Immature natural killer cell (primary cell): ENCODE measurements around the gene RAB37. TPM values are rescaled to one million over a fixed set of nuclear protein-coding genes. Genes with fewer than 3 reads are reported as not detected.

Experiments
- DNase-seq, 3 donors: peaks; one replicate each; pipeline ENCODE4 v3.0.0; 2022; ENCODE audit warnings: mixed read lengths in 1 of 3
- H3K27ac Mint-ChIP-seq, 6 donors: one replicate each; pipeline ENCODE4 v1.8.0; 2020; ENCODE audit warnings: mixed read lengths in 6 of 6, mild to moderate bottlenecking in 5 of 6, inconsistent platforms in 4 of 6, moderate library complexity in 3 of 6
- H3K27me3 Mint-ChIP-seq, 3 donors: one replicate each; pipeline ENCODE4 v1.8.0; 2020 to 2021; ENCODE audit warnings: low read depth in 3 of 3, mild to moderate bottlenecking in 3 of 3, mixed read lengths in 3 of 3, moderate library complexity in 3 of 3, inconsistent platforms in 1 of 3
- H3K36me3 Mint-ChIP-seq, 3 donors: one replicate each; pipeline ENCODE4 v1.8.0; 2020; ENCODE audit warnings: mixed read lengths in 3 of 3, inconsistent platforms in 2 of 3, mild to moderate bottlenecking in 2 of 3
- H3K4me1 Mint-ChIP-seq, 2 donors: one replicate each; pipeline ENCODE4 v1.8.0; 2020; ENCODE audit warnings: inconsistent platforms in 2 of 2, mild to moderate bottlenecking in 2 of 2, mixed read lengths in 2 of 2, moderate library complexity in 1 of 2
- H3K4me3 Mint-ChIP-seq, 5 donors: one replicate each; pipeline ENCODE4 v1.8.0; 2020; ENCODE audit warnings: mild to moderate bottlenecking in 5 of 5, mixed read lengths in 5 of 5, inconsistent platforms in 3 of 5, moderate library complexity in 3 of 5
- H3K9me3 Mint-ChIP-seq, 6 donors: one replicate each; pipeline ENCODE4 v1.8.0; 2020; ENCODE audit warnings: mild to moderate bottlenecking in 6 of 6, mixed read lengths in 6 of 6, inconsistent platforms in 4 of 6, moderate library complexity in 3 of 6
- polyA plus RNA-seq, 3 donors: library from polyadenylated mRNA; unstranded; fragments of 300-500 nt; fragmentation: Illumina TruSeq; gene quantifications; one replicate each; pipeline ENCODE4 v1.2.3, GENCODE V29; 2021

RAB37 gene
- polyA plus RNA-seq, 3 donors from 2014 or later = 208 to 218 (median 212) TPM

DNA sequence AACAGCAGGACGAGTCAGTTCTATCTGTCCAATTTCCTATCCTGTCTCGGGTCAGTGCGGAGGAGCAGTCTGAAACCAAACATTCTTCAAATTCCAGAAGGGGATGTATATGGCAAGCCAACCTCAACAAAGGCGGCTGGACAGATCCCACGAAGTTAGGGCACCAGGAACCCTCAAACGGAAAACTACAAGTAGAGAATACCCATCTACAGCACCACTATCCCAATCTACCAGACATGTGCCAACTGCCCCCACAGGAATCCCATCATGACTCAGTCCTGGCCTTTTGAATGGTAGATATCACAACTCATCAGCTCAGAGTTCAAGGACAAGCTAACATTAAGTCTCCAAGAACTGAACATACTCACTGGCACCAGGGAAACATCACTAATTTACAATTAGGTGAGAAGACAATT, 36.8 kb downstream of the RAB37 start:
- peaks cover 57 to 68% of the 10 kb centered on the region in 2 donors for H3K4me1 Mint-ChIP-seq
- peak overlapping the region in 5 of 6 donors; percentile 67 to 87 (median 75) for H3K27ac Mint-ChIP-seq
- no peaks in the 10 kb centered on the region for H3K9me3 Mint-ChIP-seq
- peak overlapping the region; percentile 39 to 71 (median 55) for H3K4me3 Mint-ChIP-seq
- H3K36me3 Mint-ChIP-seq = peaks cover 0 to 9% (median 0%) of the 10 kb centered on the region in 3 donors
- peaks cover 9 to 15% (median 10%) of the 10 kb centered on the region in 3 donors for H3K27me3 Mint-ChIP-seq
- no peak for DNase-seq

DNA sequence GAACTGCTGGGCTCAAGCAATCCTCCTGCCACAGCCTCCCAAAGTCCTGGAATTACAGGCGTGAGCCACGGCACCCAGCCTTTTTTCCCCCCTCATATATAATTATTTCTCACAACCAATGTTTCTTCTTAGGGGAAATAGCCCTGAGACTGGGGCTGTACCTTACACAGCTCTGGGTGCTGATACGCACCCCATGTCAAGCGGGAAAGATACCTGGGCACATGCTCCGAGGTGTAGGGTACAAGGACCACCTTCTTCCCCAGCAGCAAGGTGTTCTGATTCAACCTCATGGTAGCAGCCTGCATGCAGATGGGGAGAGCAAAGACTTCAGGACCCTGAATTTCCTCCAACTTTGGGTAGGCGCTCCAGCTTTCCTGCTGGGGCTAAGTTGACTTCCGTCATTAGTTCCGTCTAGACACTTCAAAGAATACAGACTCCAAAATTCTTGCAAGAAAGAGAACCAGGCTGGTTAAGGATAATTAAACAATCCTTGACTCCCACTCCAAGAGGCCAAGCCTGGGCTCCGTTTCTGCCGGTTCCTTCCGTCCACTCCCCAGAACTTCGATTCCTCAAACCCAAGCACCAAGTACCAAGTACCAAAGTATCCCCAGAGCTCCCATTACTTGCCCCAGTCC, 38.5 kb downstream of the RAB37 start:
- Mint-ChIP-seq H3K9me3 (no peaks in the 10 kb centered on the region), H3K27me3 (peaks cover 9 to 17% (median 10%) of the 10 kb centered on the region in 3 donors), H3K36me3 (peaks cover 0 to 4% (median 0%) of the 10 kb centered on the region in 3 donors), H3K4me1 (peaks cover 66 to 76% of the 10 kb centered on the region in 2 donors), H3K4me3 (peak overlapping the region; percentile 93 to 98 (median 98)), H3K27ac (peak overlapping the region; percentile 91 to 96 (median 94))
- DNase-seq = no peak

DNA sequence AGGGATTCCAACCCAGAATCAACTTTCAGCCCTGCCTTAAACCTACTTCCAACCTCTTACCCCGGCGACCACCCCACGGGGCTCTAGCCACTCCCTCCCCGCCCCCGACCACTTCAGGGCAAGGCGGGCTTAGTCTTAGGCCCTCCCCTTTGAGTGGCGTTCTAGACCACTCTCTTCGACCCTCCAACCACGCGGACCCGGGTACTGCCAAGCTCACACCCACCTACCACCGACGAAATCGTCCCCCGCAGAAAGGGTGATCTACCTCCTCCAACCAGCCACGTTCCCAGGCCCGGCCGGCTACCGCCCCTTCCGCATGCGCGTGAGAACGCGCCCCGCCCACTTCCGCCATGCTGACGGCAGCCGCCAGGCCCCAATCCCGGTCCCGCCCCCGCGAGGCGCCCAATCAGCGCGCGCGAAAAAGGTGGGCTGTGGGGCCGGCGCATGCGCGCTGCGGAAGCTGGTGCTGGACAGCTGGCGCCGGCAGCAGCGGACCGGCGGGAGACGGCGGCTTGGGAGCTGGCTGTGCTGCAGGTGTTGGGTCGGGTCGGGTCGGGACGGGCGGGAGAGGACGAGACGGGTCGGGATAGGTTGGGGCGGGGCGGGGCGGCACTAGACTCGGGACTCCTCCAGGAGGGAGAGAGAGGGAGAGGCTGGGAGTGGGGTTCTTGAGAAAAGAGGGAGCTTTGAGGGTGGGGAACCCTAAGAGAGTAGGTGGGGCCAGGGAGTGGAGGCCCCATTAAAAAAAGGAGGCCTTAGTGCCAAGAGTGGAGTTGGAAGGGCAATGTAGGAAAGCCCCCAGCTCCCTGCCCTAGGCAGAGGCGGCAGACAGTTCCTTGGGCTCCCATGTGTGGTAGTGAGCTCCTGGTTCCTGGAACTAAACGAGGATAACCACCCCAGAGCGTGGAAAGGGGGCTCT, 39.2 kb downstream of the RAB37 start, which contains the start of gene NAT9:
Gene NAT9, minus strand, starts transcription at position 302 of the 919 bp plus-strand sequence. CDS start 647 bp downstream, outside the sequence.
- Mint-ChIP-seq H3K36me3 (no peaks in the 10 kb centered on the region), H3K27ac (peak within 1 kb of the TSS; percentile 91 to 96 (median 94)), H3K4me1 (peaks cover 68 to 78% of the 10 kb centered on the region in 2 donors), H3K4me3 (peak within 1 kb of the TSS; percentile 93 to 98 (median 98)), H3K9me3 (no peaks in the 10 kb centered on the region), H3K27me3 (peaks cover 7 to 13% (median 10%) of the 10 kb centered on the region in 3 donors)
- peak; percentile 99 for DNase-seq

DNA sequence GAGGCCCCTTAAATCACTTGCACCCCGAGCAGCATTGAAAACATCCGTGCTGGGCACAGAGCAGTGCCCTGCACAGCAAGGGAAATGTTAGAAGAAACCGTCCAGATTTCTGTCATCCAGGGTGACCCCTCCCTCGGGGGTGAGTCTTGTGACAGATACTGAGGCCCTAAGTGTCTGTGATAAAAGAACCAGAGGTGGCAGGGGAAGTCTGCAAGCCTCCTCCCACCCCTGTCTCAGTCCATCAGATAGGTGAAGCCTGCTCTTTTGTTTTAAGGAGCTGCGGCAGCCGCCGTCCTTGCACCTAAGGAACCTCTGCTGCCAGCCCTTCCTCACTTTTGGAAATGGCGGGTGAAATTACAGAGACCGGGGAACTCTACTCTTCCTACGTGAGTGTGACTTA, 39.9 kb downstream of the RAB37 start:
- H3K4me1 Mint-ChIP-seq = peaks cover 75 to 84% of the 10 kb centered on the region in 2 donors
- peak overlapping the region; percentile 93 to 98 (median 98) for H3K4me3 Mint-ChIP-seq
- H3K36me3 Mint-ChIP-seq = no peaks in the 10 kb centered on the region
- H3K27me3 Mint-ChIP-seq = peaks cover 7 to 13% (median 10%) of the 10 kb centered on the region in 3 donors
- no peaks in the 10 kb centered on the region for H3K9me3 Mint-ChIP-seq
- no peak for DNase-seq
- H3K27ac Mint-ChIP-seq = peak overlapping the region; percentile 23 to 94 (median 68)

DNA sequence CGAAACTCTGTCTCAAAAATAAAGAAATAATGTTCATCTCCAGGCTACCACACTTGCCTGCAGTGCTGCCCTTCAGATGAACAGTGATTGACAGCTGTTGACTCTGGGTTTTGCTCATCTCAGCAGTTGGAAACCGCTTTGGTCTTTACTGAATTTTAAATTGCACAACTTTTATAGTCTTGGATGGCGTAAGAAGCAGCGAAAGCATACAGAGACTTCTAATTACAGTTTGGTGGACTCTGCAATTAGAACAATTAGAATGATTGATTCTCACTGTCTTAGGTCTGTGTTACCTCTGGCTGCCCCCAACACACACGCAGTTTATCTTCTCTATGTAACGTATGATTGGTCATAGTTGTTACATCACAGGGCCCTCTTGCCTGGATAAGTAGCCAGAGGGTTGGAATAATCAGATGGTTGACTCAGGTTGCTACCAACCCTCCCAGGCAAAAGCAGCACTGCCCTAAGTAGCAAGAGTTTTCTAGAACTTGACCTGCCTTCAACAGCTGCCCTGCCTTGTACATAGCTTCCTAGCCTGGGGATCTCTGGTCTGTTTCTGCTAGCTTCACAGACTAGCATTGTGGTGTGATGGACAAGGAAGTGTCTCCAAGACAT, 41.0 kb downstream of the RAB37 start:
- H3K27ac Mint-ChIP-seq = peak overlapping the region in 3 of 6 donors; percentile 45 to 74 (median 46)
- peaks cover 70 to 75% of the 10 kb centered on the region in 2 donors for H3K4me1 Mint-ChIP-seq
- H3K36me3 Mint-ChIP-seq = peaks cover 0 to 4% (median 0%) of the 10 kb centered on the region in 3 donors
- no peaks in the 10 kb centered on the region for H3K9me3 Mint-ChIP-seq
- peak overlapping the region; percentile 15 to 66 (median 58) for H3K4me3 Mint-ChIP-seq
- DNase-seq = no peak
- peaks cover 7 to 13% (median 10%) of the 10 kb centered on the region in 3 donors for H3K27me3 Mint-ChIP-seq

DNA sequence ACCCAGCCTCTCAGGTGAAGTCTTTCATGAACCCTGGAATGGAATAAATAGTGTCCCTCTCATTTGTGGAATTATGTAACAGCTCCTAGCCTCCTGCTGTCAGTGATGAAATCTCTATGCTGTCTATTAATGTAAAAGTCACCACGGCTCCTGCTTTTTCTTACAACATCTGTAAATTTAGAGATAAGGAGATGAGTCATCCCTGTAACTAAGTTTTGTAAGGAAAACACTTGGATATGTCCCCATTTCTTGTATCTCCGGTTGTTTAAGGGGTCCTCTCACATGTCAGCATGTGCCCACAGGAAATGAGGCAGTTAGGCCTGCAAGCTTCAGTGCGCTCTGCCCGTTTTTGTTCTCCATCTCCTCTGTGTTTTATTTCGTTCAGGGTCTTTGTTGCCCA, 41.9 kb downstream of the RAB37 start:
- Mint-ChIP-seq H3K36me3 (peaks cover 0 to 4% (median 1%) of the 10 kb centered on the region in 3 donors), H3K27ac (peak overlapping the region; percentile 90 to 95 (median 94)), H3K4me3 (peak overlapping the region; percentile 18 to 58 (median 44)), H3K9me3 (no peaks in the 10 kb centered on the region), H3K4me1 (peaks cover 63 to 70% of the 10 kb centered on the region in 2 donors), H3K27me3 (peaks cover 7 to 13% (median 10%) of the 10 kb centered on the region in 3 donors)
- DNase-seq = no peak

DNA sequence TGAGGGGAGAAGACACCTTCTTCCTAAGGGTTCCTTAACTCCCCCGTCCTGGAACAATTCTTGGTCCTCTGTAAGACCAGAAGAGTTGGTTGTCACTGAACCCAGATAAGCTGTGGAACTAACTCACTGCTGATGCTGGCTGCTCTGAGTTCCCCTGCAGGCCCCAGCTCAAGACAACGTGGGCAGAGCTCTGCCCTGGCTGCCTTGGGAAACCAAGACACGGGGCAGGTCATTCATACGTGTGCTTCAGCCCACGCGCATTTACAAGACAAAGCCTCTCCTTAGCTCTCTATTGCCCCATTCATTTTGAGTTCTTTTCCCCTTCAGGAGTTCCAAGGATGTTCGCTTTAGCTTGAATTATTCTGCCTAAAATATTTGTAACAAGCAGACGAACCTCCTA, 42.4 kb downstream of the RAB37 start:
- Mint-ChIP-seq H3K36me3 (peaks cover 0 to 6% (median 4%) of the 10 kb centered on the region in 3 donors), H3K27ac (peak overlapping the region; percentile 90 to 95 (median 94)), H3K9me3 (no peaks in the 10 kb centered on the region), H3K4me1 (peaks cover 60 to 67% of the 10 kb centered on the region in 2 donors), H3K4me3 (peak overlapping the region; percentile 65 to 83 (median 72)), H3K27me3 (peaks cover 7 to 13% (median 10%) of the 10 kb centered on the region in 3 donors)
- no peak for DNase-seq

DNA sequence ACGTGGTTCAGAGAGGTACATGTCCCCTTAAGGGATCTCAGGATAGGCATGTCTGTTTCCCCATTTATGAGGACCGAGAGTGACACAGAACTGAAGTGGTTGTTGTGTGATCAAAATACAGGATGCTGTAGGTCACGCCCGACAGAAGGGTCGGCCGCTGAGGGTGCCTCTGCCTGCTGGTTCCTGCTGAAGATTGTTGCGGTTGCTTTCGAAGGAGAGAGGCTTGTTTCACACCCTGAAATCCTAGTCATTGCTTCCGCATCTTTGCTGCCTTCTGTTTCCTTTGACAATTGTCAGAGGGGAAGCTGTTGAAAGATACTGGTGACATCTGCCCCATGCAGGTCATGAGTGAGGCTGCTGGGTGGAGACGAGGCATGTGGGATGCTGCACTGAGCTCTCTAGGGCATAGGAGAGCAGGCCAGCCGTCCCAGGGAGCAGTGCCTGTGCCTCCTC, 42.9 kb downstream of the RAB37 start:
- DNase-seq = peak; percentile 73 to 82 (median 77)
- H3K27ac Mint-ChIP-seq = peak overlapping the region; percentile 90 to 95 (median 94)
- no peaks in the 10 kb centered on the region for H3K9me3 Mint-ChIP-seq
- peak overlapping the region; percentile 65 to 83 (median 72) for H3K4me3 Mint-ChIP-seq
- peaks cover 7 to 13% (median 10%) of the 10 kb centered on the region in 3 donors for H3K27me3 Mint-ChIP-seq
- peaks cover 60 to 67% of the 10 kb centered on the region in 2 donors for H3K4me1 Mint-ChIP-seq
- peaks cover 0 to 6% (median 4%) of the 10 kb centered on the region in 3 donors for H3K36me3 Mint-ChIP-seq

DNA sequence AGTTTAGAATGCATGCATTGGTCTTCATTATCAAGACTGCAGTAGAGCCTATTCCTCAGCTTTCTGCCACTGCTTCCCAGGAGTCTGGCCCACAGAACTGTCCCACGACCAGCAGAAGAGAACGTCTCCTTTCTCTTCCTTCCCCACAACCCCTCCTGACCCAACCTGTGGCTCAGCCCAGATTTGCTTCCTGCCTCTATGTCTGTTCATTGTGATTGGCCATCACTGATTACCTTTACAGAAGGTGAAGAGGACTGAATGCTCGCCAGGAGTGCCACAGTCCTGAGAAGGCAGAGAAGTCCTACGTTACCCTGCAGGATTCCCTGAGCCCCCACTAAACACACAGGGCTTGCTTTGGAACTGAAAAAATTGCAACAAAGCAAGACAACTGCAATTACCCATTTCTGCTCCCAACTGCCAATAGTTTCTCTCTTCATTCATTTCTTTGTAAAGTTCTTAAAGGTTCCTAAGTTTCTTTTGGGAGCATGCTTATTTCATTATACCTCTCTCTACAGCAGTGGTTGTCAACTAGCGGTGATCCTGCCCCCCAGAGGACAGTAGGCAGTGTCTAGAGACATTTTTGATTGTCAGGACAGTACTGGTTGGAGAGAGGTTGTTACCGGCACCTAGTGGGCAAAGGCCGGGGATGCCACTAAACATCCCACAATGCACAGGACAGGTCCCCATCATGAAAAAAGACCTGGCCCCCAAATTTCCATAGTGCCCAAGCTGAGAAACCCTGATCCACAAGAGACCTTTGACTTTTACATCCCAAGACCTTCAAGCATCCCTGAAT, 43.6 kb downstream of the RAB37 start:
- H3K4me1 Mint-ChIP-seq = peaks cover 57 to 63% of the 10 kb centered on the region in 2 donors
- peak; percentile 49 to 66 (median 60) for DNase-seq
- H3K27me3 Mint-ChIP-seq = peaks cover 7 to 12% (median 10%) of the 10 kb centered on the region in 3 donors
- no peaks in the 10 kb centered on the region for H3K9me3 Mint-ChIP-seq
- H3K4me3 Mint-ChIP-seq = peak overlapping the region; percentile 65 to 83 (median 72)
- H3K27ac Mint-ChIP-seq = peak overlapping the region; percentile 90 to 95 (median 94)
- peaks cover 0 to 6% (median 4%) of the 10 kb centered on the region in 3 donors for H3K36me3 Mint-ChIP-seq

DNA sequence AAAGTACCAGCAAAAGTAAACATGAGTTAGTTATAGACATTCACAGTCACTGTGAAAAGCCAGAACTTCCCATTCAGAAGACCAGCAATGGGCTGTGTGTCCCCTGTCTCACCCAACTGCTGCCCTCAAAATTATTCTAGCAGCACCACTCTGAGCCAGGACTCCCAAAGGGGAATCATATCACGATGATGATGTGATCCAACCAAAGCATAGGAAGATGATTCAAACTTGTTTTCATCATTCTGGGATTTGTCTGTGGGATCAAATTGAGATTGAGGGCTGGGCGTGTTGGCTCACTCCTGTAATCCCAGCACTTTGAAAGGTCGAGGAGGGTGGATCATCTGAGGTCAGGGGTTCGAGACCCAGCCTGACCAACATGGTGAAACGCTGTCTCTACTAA, 45.5 kb downstream of the RAB37 start:
- no peak for DNase-seq
- H3K9me3 Mint-ChIP-seq = no peaks in the 10 kb centered on the region
- H3K4me3 Mint-ChIP-seq = no peak overlapping the region
- peaks cover 41 to 44% of the 10 kb centered on the region in 2 donors for H3K4me1 Mint-ChIP-seq
- peak overlapping the region in 2 of 6 donors; percentile 60 for H3K27ac Mint-ChIP-seq
- H3K36me3 Mint-ChIP-seq = peaks cover 0 to 15% (median 10%) of the 10 kb centered on the region in 3 donors
- H3K27me3 Mint-ChIP-seq = peaks cover 0 to 6% (median 0%) of the 10 kb centered on the region in 3 donors

DNA sequence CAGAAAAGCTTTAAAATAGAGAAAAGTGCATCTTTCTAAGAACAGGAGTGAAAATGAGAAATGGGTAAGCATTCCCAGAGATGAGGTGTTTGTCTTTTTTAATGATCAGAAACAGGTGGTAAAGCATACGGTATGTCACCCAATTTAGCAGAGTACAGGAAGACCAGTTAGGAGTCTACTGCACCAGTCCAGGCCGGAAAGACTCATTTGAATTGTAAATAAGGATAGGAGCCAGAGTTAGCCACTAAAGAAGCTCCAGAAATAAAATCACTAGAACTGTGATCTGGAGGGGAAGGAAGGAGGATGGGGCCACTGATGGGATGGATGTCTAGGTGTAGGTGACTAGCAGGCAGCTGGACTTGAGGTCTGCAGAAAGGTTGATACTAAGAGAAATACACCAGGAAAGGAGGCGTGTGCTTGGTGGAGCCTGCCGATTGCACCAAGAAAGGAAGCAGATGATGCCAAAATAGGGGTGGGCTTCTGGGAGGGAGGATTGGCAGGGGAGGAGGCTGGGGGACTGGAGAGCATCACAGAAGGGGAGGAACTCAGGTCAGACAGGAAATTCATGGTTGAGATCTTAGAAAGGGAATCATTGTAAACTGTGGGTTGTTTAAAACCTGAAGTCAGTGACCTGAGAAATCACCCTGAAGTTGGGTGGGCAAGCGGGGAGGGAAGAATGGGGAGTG, 47.2 kb downstream of the RAB37 start:
- H3K27me3 Mint-ChIP-seq = peaks cover 0 to 6% (median 0%) of the 10 kb centered on the region in 3 donors
- H3K4me1 Mint-ChIP-seq = peaks cover 28 to 29% of the 10 kb centered on the region in 2 donors
- no peaks in the 10 kb centered on the region for H3K9me3 Mint-ChIP-seq
- H3K4me3 Mint-ChIP-seq = no peak overlapping the region
- H3K27ac Mint-ChIP-seq = peak overlapping the region in 2 of 6 donors; percentile 47 to 51
- no peak for DNase-seq
- peaks cover 3 to 18% (median 15%) of the 10 kb centered on the region in 3 donors for H3K36me3 Mint-ChIP-seq
